OCI-LY7 (cell line): Measurements from ENCODE around the gene CDKAL1. TPM values are rescaled to one million over a fixed set of nuclear protein-coding genes. Genes with fewer than 3 reads are reported as not detected.

Experiments
- BruUV-seq: library from RNA; stranded (reverse); fragments of 400-500 nt; replicated peaks from 2 replicates; lab custom pipeline; 2021; lab: Mats Ljungman, UMichigan
- CTCF ChIA-PET: fragments of 300-600 bp; sonication (Branson Sonifier 250); formaldehyde crosslinking; loops from one replicate; lab custom pipeline; 2022; ENCODE audit warnings: antibody characterized with exemption; ENCODE audit not compliant: unreplicated experiment; lab: Charles Lee
- POLR2A ChIA-PET: fragments of 300-600 bp; sonication (Branson Sonifier 250); formaldehyde crosslinking; loops from one replicate; lab custom pipeline; 2022; ENCODE audit warnings: antibody characterized with exemption; lab: Charles Lee
- DNase-seq: peaks from one replicate; pipeline ENCODE4 v3.0.0-alpha.2; 2015; ENCODE audit warnings: low spot score
- H2AFZ ChIP-seq: fragments of 200-600 bp; sonication (generic), shearing (Covaris generic); 2 replicates; pipeline ENCODE4 v1.6.1; 2014; ENCODE audit warnings: mild to moderate bottlenecking, antibody characterized with exemption, low read length, moderate library complexity
- H3K27ac ChIP-seq: fragments of 200-600 bp; sonication (generic); 2 replicates; pipeline ENCODE4 v1.5.1; 2014; ENCODE audit warnings: mixed run types, low read depth, mild to moderate bottlenecking, moderate library complexity, low read length, inconsistent platforms; ENCODE audit not compliant: poor library complexity, severe bottlenecking
- H3K36me3 ChIP-seq: fragments of 200-600 bp; sonication (generic); 2 replicates; pipeline ENCODE4 v1.6.1; 2014; ENCODE audit warnings: mild to moderate bottlenecking, antibody characterized with exemption, low read length, moderate library complexity, mixed read lengths; ENCODE audit not compliant: insufficient read depth
- H3K4me1 ChIP-seq: fragments of 200-600 bp; sonication (generic); 2 replicates; pipeline ENCODE4 v1.5.1; 2014; ENCODE audit warnings: mild to moderate bottlenecking, low read length; ENCODE audit not compliant: insufficient read depth, poor library complexity, severe bottlenecking
- H3K4me2 ChIP-seq: fragments of 200-600 bp; sonication (generic); 2 replicates; pipeline ENCODE4 v1.6.1; 2014; ENCODE audit warnings: mild to moderate bottlenecking, low read length
- H3K4me3 ChIP-seq: fragments of 200-600 bp; sonication (generic); 2 replicates; pipeline ENCODE4 v1.5.1; 2014; ENCODE audit warnings: mild to moderate bottlenecking, low read depth, low read length; ENCODE audit not compliant: poor library complexity, severe bottlenecking
- H3K79me2 ChIP-seq: fragments of 200-600 bp; sonication (generic); 2 replicates; pipeline ENCODE4 v1.6.1; 2016; ENCODE audit warnings: low read depth, mild to moderate bottlenecking, low read length, moderate library complexity, mixed read lengths; ENCODE audit not compliant: insufficient read depth
- H3K9me2 ChIP-seq: fragments of 200-600 bp; sonication (generic); 2 replicates; pipeline ENCODE4 v1.6.1; 2016; ENCODE audit warnings: mild to moderate bottlenecking, low read length, mixed read lengths; ENCODE audit not compliant: insufficient read depth
- H3K9me3 ChIP-seq: fragments of 200-600 bp; sonication (generic); 2 replicates; pipeline ENCODE4 v1.6.1; 2014; ENCODE audit warnings: mild to moderate bottlenecking, mixed run types, low read length, mixed read lengths
- H4K20me1 ChIP-seq: fragments of 200-600 bp; sonication (generic); 2 replicates; pipeline ENCODE4 v1.6.1; 2014; ENCODE audit warnings: mild to moderate bottlenecking, antibody characterized with exemption, low read length, moderate library complexity, mixed read lengths; ENCODE audit not compliant: insufficient read depth
- EZH2phosphoT487 ChIP-seq: fragments of 200-600 bp; sonication (generic); IDR thresholded peaks from 2 replicates; pipeline ENCODE4 v1.6.1; 2018; ENCODE audit warnings: low read depth, borderline replicate concordance, mild to moderate bottlenecking, mixed run types, antibody characterized with exemption, low read length, moderate library complexity, mixed read lengths
- intact Hi-C: fragments of 100-400 bp; cut with micrococcal nuclease; formaldehyde crosslinking; loops from one replicate; pipeline ENCODE4 v1.10.0; 2022; ENCODE audit not compliant: unreplicated experiment
- total RNA-seq, 2 experiments: library from RNA; depleted of rRNA in 1 of 2; stranded (reverse); fragments of >200 nt in 1 of 2; shearing (Covaris generic) in 1 of 2; gene quantifications; 2 replicates each; pipeline ENCODE4 v1.2.3, GENCODE V29; 2014 to 2022
- TF ChIP-seq, protein P1 (sequence below): fragments of 200-600 bp; sonication (generic); conservative IDR thresholded peaks from 2 replicates; pipeline ENCODE4 v1.5.1; 2014; ENCODE audit warnings: mild to moderate bottlenecking, antibody characterized with exemption, low read length, moderate library complexity, mixed read lengths

Gene CDKAL1
- total RNA-seq, 2 experiments from 2014 or later = 19.9 to 21.1 TPM

GRCh38 chr6:20497216-20498040 is 36.8 kb upstream of the CDKAL1 start:
- no peak overlapping the region for H2AFZ ChIP-seq
- H3K79me2 ChIP-seq = no peaks in the 10 kb centered on the region
- BruUV-seq = no TSS peak
- no peak overlapping the region for H3K4me2 ChIP-seq
- CTCF ChIA-PET = no interaction called here
- H3K9me2 ChIP-seq = no peaks in the 10 kb centered on the region
- no peaks in the 10 kb centered on the region for H4K20me1 ChIP-seq
- POLR2A ChIA-PET = interaction anchor here (0.7 to 1.2 kb wide), 3 partner anchors 10 to 327 kb away, joined by 3 read pairs; no protein-coding TSS in a partner anchor
- H3K4me1 ChIP-seq = no peaks in the 10 kb centered on the region
- TF ChIP-seq EZH2phosphoT487 = no peak
- TF ChIP-seq, protein P1, sequence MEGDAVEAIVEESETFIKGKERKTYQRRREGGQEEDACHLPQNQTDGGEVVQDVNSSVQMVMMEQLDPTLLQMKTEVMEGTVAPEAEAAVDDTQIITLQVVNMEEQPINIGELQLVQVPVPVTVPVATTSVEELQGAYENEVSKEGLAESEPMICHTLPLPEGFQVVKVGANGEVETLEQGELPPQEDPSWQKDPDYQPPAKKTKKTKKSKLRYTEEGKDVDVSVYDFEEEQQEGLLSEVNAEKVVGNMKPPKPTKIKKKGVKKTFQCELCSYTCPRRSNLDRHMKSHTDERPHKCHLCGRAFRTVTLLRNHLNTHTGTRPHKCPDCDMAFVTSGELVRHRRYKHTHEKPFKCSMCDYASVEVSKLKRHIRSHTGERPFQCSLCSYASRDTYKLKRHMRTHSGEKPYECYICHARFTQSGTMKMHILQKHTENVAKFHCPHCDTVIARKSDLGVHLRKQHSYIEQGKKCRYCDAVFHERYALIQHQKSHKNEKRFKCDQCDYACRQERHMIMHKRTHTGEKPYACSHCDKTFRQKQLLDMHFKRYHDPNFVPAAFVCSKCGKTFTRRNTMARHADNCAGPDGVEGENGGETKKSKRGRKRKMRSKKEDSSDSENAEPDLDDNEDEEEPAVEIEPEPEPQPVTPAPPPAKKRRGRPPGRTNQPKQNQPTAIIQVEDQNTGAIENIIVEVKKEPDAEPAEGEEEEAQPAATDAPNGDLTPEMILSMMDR = no peak
- intact Hi-C loops = no loop called here
- no peaks in the 10 kb centered on the region for H3K9me3 ChIP-seq
- no peak overlapping the region for H3K27ac ChIP-seq
- DNase-seq = no peak
- H3K36me3 ChIP-seq = peaks cover 11% of the 10 kb centered on the region
- H3K4me3 ChIP-seq = no peak overlapping the region

DNA sequence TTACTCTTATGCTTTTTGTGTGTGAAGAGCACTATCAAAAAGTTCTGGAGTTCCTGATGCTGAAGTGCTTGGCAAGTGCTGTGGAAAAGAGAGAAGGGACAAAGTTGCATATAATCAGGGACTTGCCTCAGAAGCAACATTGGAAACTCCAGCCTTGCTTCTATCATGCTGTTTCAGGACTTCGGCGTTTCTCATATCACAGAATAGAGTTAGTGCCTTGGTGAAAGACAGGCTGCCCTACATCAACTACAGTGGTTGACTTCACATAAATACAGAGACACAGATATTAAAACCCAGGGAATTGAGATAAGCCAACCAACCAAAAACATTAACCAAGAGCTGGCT is 36.2 kb upstream of the CDKAL1 start:
- Histone ChIP-seq H3K4me2 (no peak overlapping the region), H3K9me3 (no peaks in the 10 kb centered on the region), H3K4me1 (no peaks in the 10 kb centered on the region), H4K20me1 (no peaks in the 10 kb centered on the region), H3K36me3 (peaks cover 5% of the 10 kb centered on the region), H2AFZ (no peak overlapping the region), H3K4me3 (no peak overlapping the region), H3K79me2 (no peaks in the 10 kb centered on the region), H3K27ac (no peak overlapping the region), H3K9me2 (no peaks in the 10 kb centered on the region)
- BruUV-seq = no TSS peak
- no peak for DNase-seq
- TF ChIP-seq, protein P1 = no peak
- no peak for TF ChIP-seq EZH2phosphoT487
- intact Hi-C loops = no loop called here
- CTCF ChIA-PET = no interaction called here
- POLR2A ChIA-PET = interaction anchor here (1.0 to 1.2 kb wide), 2 partner anchors 9 to 13 kb away, joined by 3 read pairs; no protein-coding TSS in a partner anchor

GRCh38 chr6:20509212-20509611 is 25.0 kb upstream of the CDKAL1 start:
- no peaks in the 10 kb centered on the region for H4K20me1 ChIP-seq
- H3K9me2 ChIP-seq = no peaks in the 10 kb centered on the region
- DNase-seq = no peak
- CTCF ChIA-PET = no interaction called here
- BruUV-seq = no TSS peak
- no peak overlapping the region for H3K4me3 ChIP-seq
- no peak overlapping the region for H3K27ac ChIP-seq
- TF ChIP-seq, protein P1 = no peak
- no peak for TF ChIP-seq EZH2phosphoT487
- no peaks in the 10 kb centered on the region for H3K4me1 ChIP-seq
- no peaks in the 10 kb centered on the region for H3K36me3 ChIP-seq
- POLR2A ChIA-PET = interaction anchor here (0.6 kb wide), 1 partner anchor 20 kb away, joined by 3 read pairs; no protein-coding TSS in a partner anchor
- intact Hi-C loops = no loop called here
- no peaks in the 10 kb centered on the region for H3K79me2 ChIP-seq
- no peak overlapping the region for H2AFZ ChIP-seq
- no peaks in the 10 kb centered on the region for H3K9me3 ChIP-seq
- no peak overlapping the region for H3K4me2 ChIP-seq
